WTC11 (cell line): ENCODE data around the gene THBD. TPM values are rescaled to one million over a fixed set of nuclear protein-coding genes. Genes with fewer than 3 reads are reported as not detected.
A peak's percentile ranks its signal among the peaks of the same experiment; 100 is the strongest.

Experiments
- CBFB ChIP-seq: sonication (generic); formaldehyde crosslinking; IDR thresholded peaks from 2 replicates; pipeline ENCODE4 v1.8.1; 2022; ENCODE audit warnings: mild to moderate bottlenecking, low read depth, missing genetic modification reagents
- CREB1 ChIP-seq: sonication (generic); formaldehyde crosslinking; IDR thresholded peaks from 2 replicates; pipeline ENCODE4 v1.8.0; 2023; ENCODE audit warnings: mild to moderate bottlenecking, missing genetic modification reagents
- CTCF ChIP-seq: fragments of 200-600 bp; IDR thresholded peaks from 2 replicates; pipeline ENCODE4 v1.8.0; 2022; ENCODE audit warnings: antibody characterized with exemption
- E2F4 ChIP-seq: sonication (generic); formaldehyde crosslinking; IDR thresholded peaks from 2 replicates; pipeline ENCODE4 v1.8.1; 2022; ENCODE audit warnings: low read depth, mild to moderate bottlenecking, moderate library complexity, missing genetic modification reagents, borderline replicate concordance
- ESRRA ChIP-seq: sonication (generic); formaldehyde crosslinking; IDR thresholded peaks from 2 replicates; pipeline ENCODE4 v1.8.1; 2022; ENCODE audit warnings: mild to moderate bottlenecking, missing genetic modification reagents, borderline replicate concordance
- ETV6 ChIP-seq: sonication (generic); formaldehyde crosslinking; IDR thresholded peaks from 2 replicates; pipeline ENCODE4 v1.8.1; 2022; ENCODE audit warnings: mild to moderate bottlenecking, missing genetic modification reagents
- FOXP1 ChIP-seq: sonication (generic); formaldehyde crosslinking; IDR thresholded peaks from 2 replicates; pipeline ENCODE4 v1.8.0; 2022; ENCODE audit warnings: missing genetic modification reagents, mild to moderate bottlenecking, moderate library complexity, borderline replicate concordance
- FOXP4 ChIP-seq: sonication (generic); formaldehyde crosslinking; IDR thresholded peaks from 2 replicates; pipeline ENCODE4 v1.8.0; 2022; ENCODE audit warnings: mild to moderate bottlenecking, missing genetic modification reagents
- GTF2I ChIP-seq: fragments of 250-450 bp; sonication (Bioruptor Pico); conservative IDR thresholded peaks from 2 replicates; pipeline ENCODE4 v1.4.0; 2021; ENCODE audit warnings: mild to moderate bottlenecking
- HMGXB4 ChIP-seq: sonication (generic); formaldehyde crosslinking; IDR thresholded peaks from 2 replicates; pipeline ENCODE4 v1.8.1; 2023; ENCODE audit warnings: mild to moderate bottlenecking, moderate library complexity, missing genetic modification reagents
- IRF1 ChIP-seq: sonication (generic); formaldehyde crosslinking; IDR thresholded peaks from 2 replicates; pipeline ENCODE4 v1.8.0; 2023; ENCODE audit warnings: missing genetic modification reagents
- JUN ChIP-seq: sonication (generic); formaldehyde crosslinking; IDR thresholded peaks from 2 replicates; pipeline ENCODE4 v1.8.0; 2023; ENCODE audit warnings: mild to moderate bottlenecking, missing genetic modification reagents
- MAX ChIP-seq: sonication (generic); formaldehyde crosslinking; IDR thresholded peaks from 2 replicates; pipeline ENCODE4 v1.8.0; 2022; ENCODE audit warnings: mild to moderate bottlenecking, missing genetic modification reagents
- NFE2L1 ChIP-seq: sonication (generic); formaldehyde crosslinking; IDR thresholded peaks from 2 replicates; pipeline ENCODE4 v1.8.1; 2023; ENCODE audit warnings: missing genetic modification reagents
- NFYB ChIP-seq: sonication (generic); formaldehyde crosslinking; conservative IDR thresholded peaks from 2 replicates; pipeline ENCODE4 v1.8.0; 2022; ENCODE audit warnings: low read depth, missing genetic modification reagents
- NR2C2 ChIP-seq: sonication (generic); formaldehyde crosslinking; IDR thresholded peaks from 2 replicates; pipeline ENCODE4 v1.8.0; 2022; ENCODE audit warnings: mild to moderate bottlenecking, missing genetic modification reagents
- SMAD4 ChIP-seq: sonication (generic); formaldehyde crosslinking; IDR thresholded peaks from 2 replicates; pipeline ENCODE4 v1.8.0; 2022; ENCODE audit warnings: mild to moderate bottlenecking, missing genetic modification reagents
- TCF7 ChIP-seq: sonication (generic); formaldehyde crosslinking; IDR thresholded peaks from 2 replicates; pipeline ENCODE4 v1.8.0; 2022; ENCODE audit warnings: mild to moderate bottlenecking, low read depth, missing genetic modification reagents, moderate library complexity
- TEAD1 ChIP-seq: sonication (generic); formaldehyde crosslinking; IDR thresholded peaks from 2 replicates; pipeline ENCODE4 v1.8.0; 2022; ENCODE audit warnings: mild to moderate bottlenecking, missing genetic modification reagents
- TEAD4 ChIP-seq: sonication (generic); formaldehyde crosslinking; IDR thresholded peaks from 2 replicates; pipeline ENCODE4 v1.8.0; 2022; ENCODE audit warnings: mild to moderate bottlenecking, missing genetic modification reagents
- TP53 ChIP-seq: sonication (generic); formaldehyde crosslinking; IDR thresholded peaks from 2 replicates; pipeline ENCODE4 v1.8.1; 2023; ENCODE audit warnings: mild to moderate bottlenecking, missing genetic modification reagents
- ZBTB43 ChIP-seq: sonication (generic); formaldehyde crosslinking; IDR thresholded peaks from 2 replicates; pipeline ENCODE4 v1.8.1; 2023; ENCODE audit warnings: mild to moderate bottlenecking, missing genetic modification reagents
- ZNF219 ChIP-seq: sonication (generic); formaldehyde crosslinking; IDR thresholded peaks from 2 replicates; pipeline ENCODE4 v1.8.0; 2023; ENCODE audit warnings: missing genetic modification reagents, mild to moderate bottlenecking, borderline replicate concordance
- ZNF281 ChIP-seq: sonication (generic); formaldehyde crosslinking; IDR thresholded peaks from 2 replicates; pipeline ENCODE4 v1.8.0; 2023; ENCODE audit warnings: mild to moderate bottlenecking, missing genetic modification reagents
- ZNF396 ChIP-seq: fragments of 250-450 bp; sonication (Bioruptor Pico); IDR thresholded peaks from 2 replicates; pipeline ENCODE4 v1.8.0; 2021; ENCODE audit warnings: mild to moderate bottlenecking, moderate library complexity, borderline replicate concordance
- total RNA-seq: library from RNA; stranded (reverse); gene quantifications from 3 replicates; pipeline ENCODE4 v1.2.3, GENCODE V29; 2021

The THBD gene
- total RNA-seq, 1 experiment from 2014 or later, result 1.0 TPM

- TF ChIP-seq ESRRA (CRISPR knock-in tag) (0 out of 2 replicates have a peak, but pooled peaks have one; percentile 72), NFE2L1 (CRISPR knock-in tag) (peak; percentile 78; the same call in 1 of the 2 replicates), SMAD4 (CRISPR knock-in tag) (peak; percentile 83; the same call in 1 of the 2 replicates), NR2C2 (CRISPR knock-in tag) (no peak), E2F4 (CRISPR knock-in tag) (peak; percentile 37; the same call in 1 of the 2 replicates), CBFB (CRISPR knock-in tag) (no peak), ZNF219 (CRISPR knock-in tag) (peak; percentile 70; the same call in 1 of the 2 replicates), GTF2I (no peak), TEAD4 (CRISPR knock-in tag) (peak; percentile 78), TCF7 (CRISPR knock-in tag) (no peak), ZBTB43 (CRISPR knock-in tag) (peak; percentile 89), MAX (peak; percentile 92), NFYB (0 out of 2 replicates have a peak, but pooled peaks have one; percentile 10), FOXP1 (CRISPR knock-in tag) (peak; percentile 88), IRF1 (peak; percentile 53; the same call in 1 of the 2 replicates), HMGXB4 (CRISPR knock-in tag) (no peak), ZNF281 (CRISPR knock-in tag) (0 out of 2 replicates have a peak, but pooled peaks have one; percentile 37), TP53 (CRISPR knock-in tag) (peak; percentile 86; the same call in 1 of the 2 replicates), ETV6 (peak; percentile 69; the same call in 1 of the 2 replicates), ZNF396 (CRISPR knock-in tag) (no peak), CTCF (no peak), TEAD1 (CRISPR knock-in tag) (0 out of 2 replicates have a peak, but pooled peaks have one; percentile 73), FOXP4 (CRISPR knock-in tag) (peak; percentile 83), JUN (CRISPR knock-in tag) (0 out of 2 replicates have a peak, but pooled peaks have one; percentile 39), CREB1 (CRISPR knock-in tag) (0 out of 2 replicates have a peak, but pooled peaks have one; percentile 24)
These were observed at the start of gene THBD (continued) for GRCh38 chr20:23049201-23050075.
